ENCODE measurements around the gene RHOT2. TPM values are rescaled to one million over a fixed set of nuclear protein-coding genes. Genes with fewer than 3 reads are reported as not detected.

The RHOT2 gene
- total and polyA plus RNA-seq, 2 experiments from 2014 or later: 129 to 163 TPM

GRCh38 chr16:628321-629061 lies 39.4 kb upstream of the RHOT2 start:
- Mint-ChIP-seq H3K4me3 (no peak overlapping the region), H3K36me3 (ENCODE audit: low read depth) (no peaks in the 10 kb centered on the region; the same call in 2 of the 3 replicates), H3K27ac (peak overlapping the region; percentile 77), H3K27me3 (ENCODE audit: insufficient read depth, low read depth, poor library complexity) (peaks cover 16% of the 10 kb centered on the region), H3K4me1 (peaks cover 22% of the 10 kb centered on the region), H3K9me3 (no peaks in the 10 kb centered on the region)
- ATAC-seq (no peak), DNase-seq (ENCODE audit: low spot score) (no peak)
- H3K36me3 ChIP-seq (ENCODE audit: insufficient read depth): no peaks in the 10 kb centered on the region
- H4K20me1 ChIP-seq (replicated peaks; ENCODE audit: insufficient read depth): 0 out of 2 replicates have a peak, but pooled peaks cover 6% of the 10 kb centered on the region
- H3K27me3 ChIP-seq (ENCODE audit: insufficient read depth): no peaks in the 10 kb centered on the region
- no peaks in the 10 kb centered on the region for H3K79me2 ChIP-seq (replicated peaks; ENCODE audit: insufficient read depth)
- H3K4me3 ChIP-seq: no peak overlapping the region
- H3K9me2 ChIP-seq (ENCODE audit: insufficient read depth): no peaks in the 10 kb centered on the region
- H3K27ac ChIP-seq (ENCODE audit: low read depth): no peak overlapping the region
- H3F3A ChIP-seq (replicated peaks; ENCODE audit: low read depth): 0 out of 2 replicates have a peak, but pooled peaks cover 8% of the 10 kb centered on the region
- H3K4me1 ChIP-seq (ENCODE audit: insufficient read depth): peaks cover 13% of the 10 kb centered on the region
- TF ChIP-seq NANOG (IDR thresholded peaks at IDR 0.05; ENCODE audit: borderline replicate concordance) (no peak), POLR2AphosphoS5 (IDR thresholded peaks at IDR 0.05; ENCODE audit: low read depth) (no peak), ZNF114 (CRISPR knock-in tag; IDR thresholded peaks at IDR 0.05) (no peak), JUNB (IDR thresholded peaks at IDR 0.05; ENCODE audit: unreplicated experiment) (no peak), CTCF (conservative IDR thresholded peaks at IDR 0.05; ENCODE audit: low read depth in 2 of 2) (no peak), CREB1 (CRISPR knock-in tag; IDR thresholded peaks at IDR 0.05; ENCODE audit: low read depth) (no peak), EZH2 (IDR thresholded peaks at IDR 0.05; ENCODE audit: low read depth, unreplicated experiment) (no peak), ZNF331 (CRISPR knock-in tag; IDR thresholded peaks at IDR 0.05; ENCODE audit: low read depth) (no peak), ETS1 (IDR thresholded peaks at IDR 0.05) (no peak), EZH2phosphoT487 (IDR thresholded peaks at IDR 0.05; ENCODE audit: unreplicated experiment) (no peak), REST (IDR thresholded peaks at IDR 0.05; ENCODE audit: unreplicated experiment) (no peak)
- H2AFZ ChIP-seq: no peak overlapping the region
- H3K4me2 ChIP-seq: no peak overlapping the region
